CD14-positive monocyte (primary cell): ENCODE data around the gene ZNF592. TPM values are rescaled to one million over a fixed set of nuclear protein-coding genes. Genes with fewer than 3 reads are reported as not detected.

Source experiments
- DNase-seq, 3 donors: peaks; one replicate each; pipeline ENCODE4 v3.0.0-alpha.2; 2011 to 2022
- H2AFZ ChIP-seq: 2 replicates; pipeline ENCODE4 v1.6.0; 2012; ENCODE audit warnings: mild to moderate bottlenecking, low read depth, low read length, inconsistent platforms; ENCODE audit not compliant: insufficient read depth, poor library complexity, severe bottlenecking
- H3K27ac ChIP-seq, 2 donors: 1 replicate in 1 of 2; 2 replicates in 1 of 2; pipeline ENCODE4 v1.5.1; 2012 to 2013; ENCODE audit warnings: low read length in 2 of 2, control low read depth in 1 of 2, inconsistent platforms in 1 of 2, low read depth in 1 of 2, mild to moderate bottlenecking in 1 of 2
- H3K27me3 ChIP-seq, 2 donors: one replicate each; pipeline versions ENCODE4 v1.6.0 to v1.6.1; 2011 to 2013; ENCODE audit warnings: low read length in 2 of 2; ENCODE audit not compliant: control insufficient read depth in 2 of 2, insufficient read depth in 2 of 2
- H3K36me3 ChIP-seq, 2 donors: replicated peaks in 1 of 2; 1 replicate in 1 of 2; 2 replicates in 1 of 2; pipeline versions ENCODE4 v1.5.1 to v1.6.1; 2012 to 2013; ENCODE audit warnings: low read length in 2 of 2, control low read depth in 1 of 2, inconsistent platforms in 1 of 2, mild to moderate bottlenecking in 1 of 2; ENCODE audit not compliant: insufficient read depth in 2 of 2, control insufficient read depth in 1 of 2
- H3K4me1 ChIP-seq, 2 donors: 1 replicate in 1 of 2; 2 replicates in 1 of 2; pipeline versions ENCODE4 v1.5.1 to v1.6.1; 2012 to 2013; ENCODE audit warnings: low read length in 2 of 2, control low read depth in 1 of 2, inconsistent platforms in 1 of 2, mild to moderate bottlenecking in 1 of 2, moderate library complexity in 1 of 2; ENCODE audit not compliant: insufficient read depth in 2 of 2, control insufficient read depth in 1 of 2
- H3K4me2 ChIP-seq: replicated peaks from 2 replicates; pipeline ENCODE3; 2012; ENCODE audit warnings: low read length, moderate library complexity, mild to moderate bottlenecking; ENCODE audit not compliant: poor library complexity, severe bottlenecking; ENCODE audit errors: extremely low read depth
- H3K4me3 ChIP-seq, 3 experiments: fragments of 200-600 bp in 1 of 3; sonication (generic) in 1 of 3; replicated peaks in 1 of 3; 1 replicate in 2 of 3; 2 replicates in 1 of 3; pipeline ENCODE4 v1.5.1; 2011 to 2013; ENCODE audit warnings: low read length in 3 of 3, mild to moderate bottlenecking in 3 of 3, control low read depth in 2 of 3, low read depth in 2 of 3, inconsistent platforms in 1 of 3, moderate library complexity in 1 of 3
- H3K79me2 ChIP-seq: 2 replicates; pipeline ENCODE4 v1.6.0; 2012; ENCODE audit warnings: mild to moderate bottlenecking, control low read depth, inconsistent platforms, low read length, moderate library complexity; ENCODE audit not compliant: insufficient read depth
- H3K9ac ChIP-seq: 2 replicates; pipeline ENCODE4 v1.6.0; 2017; ENCODE audit warnings: low read length, mild to moderate bottlenecking; ENCODE audit not compliant: insufficient read depth, poor library complexity, severe bottlenecking
- H3K9me3 ChIP-seq, 2 donors: replicated peaks in 1 of 2; 1 replicate in 1 of 2; 2 replicates in 1 of 2; pipeline versions ENCODE4 v1.5.1 to v1.6.1; 2012 to 2013; ENCODE audit warnings: low read length in 2 of 2, control low read depth in 1 of 2; ENCODE audit not compliant: control insufficient read depth in 1 of 2, insufficient read depth in 1 of 2
- H4K20me1 ChIP-seq: 2 replicates; pipeline ENCODE4 v1.6.0; 2012; ENCODE audit warnings: mild to moderate bottlenecking, low read length, control low read depth, moderate library complexity; ENCODE audit not compliant: insufficient read depth
- H3K27ac Mint-ChIP-seq, 7 donors: one replicate each; pipeline ENCODE4 v1.8.0; 2020; ENCODE audit warnings: mild to moderate bottlenecking in 7 of 7, mixed read lengths in 7 of 7, moderate library complexity in 6 of 7, inconsistent platforms in 2 of 7
- H3K27me3 Mint-ChIP-seq, 3 donors: one replicate each; pipeline ENCODE4 v1.8.0; 2021 to 2022; ENCODE audit warnings: low read depth in 3 of 3, mild to moderate bottlenecking in 3 of 3, mixed read lengths in 3 of 3, moderate library complexity in 3 of 3, inconsistent platforms in 1 of 3
- H3K36me3 Mint-ChIP-seq, 2 donors: one replicate each; pipeline ENCODE4 v1.8.0; 2020; ENCODE audit warnings: mixed read lengths in 2 of 2, inconsistent platforms in 1 of 2, mild to moderate bottlenecking in 1 of 2
- H3K4me1 Mint-ChIP-seq: one replicate; pipeline ENCODE4 v1.8.0; 2020; ENCODE audit warnings: mild to moderate bottlenecking, mixed read lengths
- H3K4me3 Mint-ChIP-seq, 2 donors: one replicate each; pipeline ENCODE4 v1.8.0; 2020; ENCODE audit warnings: mild to moderate bottlenecking in 2 of 2, mixed read lengths in 2 of 2, moderate library complexity in 1 of 2
- H3K9me3 Mint-ChIP-seq, 7 donors: one replicate each; pipeline ENCODE4 v1.8.0; 2020 to 2022; ENCODE audit warnings: mixed read lengths in 7 of 7, mild to moderate bottlenecking in 6 of 7, moderate library complexity in 6 of 7, inconsistent platforms in 2 of 7
- WGBS: methylation state at CpG from one replicate; pipeline ENCODE4 v1.1.5; 2013; ENCODE audit warnings: missing lambda C conversion rate; ENCODE audit not compliant: insufficient coverage; 5-methylcytosine and 5-hydroxymethylcytosine counted together
- intact Hi-C, 2 donors: fragments of 100-400 bp; cut with micrococcal nuclease; formaldehyde crosslinking; loops; one replicate each; pipeline versions ENCODE4 v1.15.0 to v1.15.1; 2023
- polyA plus RNA-seq, 3 donors: library from polyadenylated mRNA; depleted of rRNA in 1 of 3; unstranded in 2 of 3; stranded (reverse) in 1 of 3; fragments of 300-500 nt in 2 of 3; fragments of >200 nt in 1 of 3; fragmentation: Illumina TruSeq in 2 of 3; gene quantifications; 1 replicate in 2 of 3; 2 replicates in 1 of 3; pipeline ENCODE4 v1.2.3, GENCODE V29; 2012 to 2021
- TF ChIP-seq, protein P1 (sequence below): fragments of 200-600 bp; IDR thresholded peaks from one replicate; pipeline ENCODE4 v1.8.0; 2022; ENCODE audit warnings: antibody characterized with exemption, mild to moderate bottlenecking

Gene ZNF592
- polyA plus RNA-seq, 3 donors = 2.8 to 43.6 (median 5.0) TPM

DNA sequence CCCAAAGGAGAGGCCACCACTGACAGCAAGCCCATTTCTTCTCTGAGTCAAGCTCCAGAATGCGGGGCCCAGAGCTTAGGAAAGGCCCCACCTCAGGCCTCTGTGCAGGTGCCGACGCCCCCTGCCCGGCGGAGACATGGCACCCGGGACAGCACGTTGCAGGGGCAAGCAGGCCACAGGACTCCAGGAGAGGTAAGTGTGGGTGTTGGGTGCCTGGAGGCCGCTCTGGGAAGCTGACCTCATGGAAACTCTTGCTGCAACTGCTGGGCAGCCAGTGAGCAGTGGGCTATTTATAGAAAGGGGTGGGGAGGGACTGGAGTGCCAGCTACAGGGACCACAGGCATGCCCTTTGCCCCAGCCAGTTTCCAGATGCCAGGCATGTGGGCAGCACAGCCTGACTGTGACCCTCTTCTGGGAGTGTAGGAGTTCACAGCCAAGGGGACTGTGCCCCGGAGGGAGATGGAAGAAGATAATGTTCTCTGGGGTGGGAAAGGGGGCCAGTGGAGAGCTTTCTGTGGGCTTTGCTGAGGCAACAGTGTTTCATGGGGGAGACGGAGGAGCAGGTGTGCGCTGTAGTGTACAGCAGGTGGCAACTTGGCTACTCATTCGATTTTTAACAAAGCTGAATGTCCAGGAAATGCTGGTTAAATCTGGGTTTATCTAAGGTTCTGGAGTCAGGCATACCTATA, 92.5 kb downstream of the ZNF592 start:
- Histone ChIP-seq H3K36me3 (no peaks in the 10 kb centered on the region), H3K4me3 (no peak overlapping the region), H3K27ac (no peak overlapping the region), H3K9me3 (no peaks in the 10 kb centered on the region), H2AFZ (no peak overlapping the region), H3K79me2 (no peaks in the 10 kb centered on the region), H3K27me3 (no peaks in the 10 kb centered on the region), H3K4me1 (no peaks in the 10 kb centered on the region), H3K9ac (no peak overlapping the region), H4K20me1 (no peaks in the 10 kb centered on the region), H3K4me2 (no peak overlapping the region)
- TF ChIP-seq, protein P1, sequence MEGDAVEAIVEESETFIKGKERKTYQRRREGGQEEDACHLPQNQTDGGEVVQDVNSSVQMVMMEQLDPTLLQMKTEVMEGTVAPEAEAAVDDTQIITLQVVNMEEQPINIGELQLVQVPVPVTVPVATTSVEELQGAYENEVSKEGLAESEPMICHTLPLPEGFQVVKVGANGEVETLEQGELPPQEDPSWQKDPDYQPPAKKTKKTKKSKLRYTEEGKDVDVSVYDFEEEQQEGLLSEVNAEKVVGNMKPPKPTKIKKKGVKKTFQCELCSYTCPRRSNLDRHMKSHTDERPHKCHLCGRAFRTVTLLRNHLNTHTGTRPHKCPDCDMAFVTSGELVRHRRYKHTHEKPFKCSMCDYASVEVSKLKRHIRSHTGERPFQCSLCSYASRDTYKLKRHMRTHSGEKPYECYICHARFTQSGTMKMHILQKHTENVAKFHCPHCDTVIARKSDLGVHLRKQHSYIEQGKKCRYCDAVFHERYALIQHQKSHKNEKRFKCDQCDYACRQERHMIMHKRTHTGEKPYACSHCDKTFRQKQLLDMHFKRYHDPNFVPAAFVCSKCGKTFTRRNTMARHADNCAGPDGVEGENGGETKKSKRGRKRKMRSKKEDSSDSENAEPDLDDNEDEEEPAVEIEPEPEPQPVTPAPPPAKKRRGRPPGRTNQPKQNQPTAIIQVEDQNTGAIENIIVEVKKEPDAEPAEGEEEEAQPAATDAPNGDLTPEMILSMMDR = no peak
- 90% methylated on average over 8 of the region's 12 CpGs for WGBS
- intact Hi-C loops = no loop called here
- Mint-ChIP-seq H3K4me1 (peaks cover 9% of the 10 kb centered on the region), H3K4me3 (no peak overlapping the region), H3K27me3 (peaks cover 0 to 3% (median 3%) of the 10 kb centered on the region in 3 donors), H3K27ac (peak overlapping the region in 1 of 7 donors; percentile 43), H3K9me3 (peaks cover 0 to 5% (median 2%) of the 10 kb centered on the region in 7 donors), H3K36me3 (no peaks in the 10 kb centered on the region)
- no peak for DNase-seq

DNA sequence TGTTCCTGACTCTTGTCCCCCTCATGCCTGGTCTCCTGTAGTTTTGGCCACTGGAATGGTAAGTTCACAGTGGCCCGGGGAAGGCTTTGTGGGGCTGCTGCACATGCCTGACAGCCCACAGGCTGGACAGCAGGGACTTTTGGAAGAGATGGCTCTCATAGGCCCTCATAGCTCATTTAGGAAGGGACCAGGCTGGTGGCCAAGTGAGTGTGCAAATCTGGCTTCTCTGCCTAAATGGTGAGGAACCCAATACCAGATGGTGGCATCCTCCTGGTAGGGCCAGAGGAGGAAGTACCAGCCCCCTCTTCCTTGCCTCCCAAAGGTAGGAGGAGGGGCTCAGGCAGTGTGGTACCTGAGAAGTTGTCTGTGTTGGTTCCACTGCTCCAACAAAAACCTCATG, 94.4 kb downstream of the ZNF592 start:
- 88% methylated on average over 1 of the region's 1 CpG for WGBS
- no peaks in the 10 kb centered on the region for H3K36me3 ChIP-seq
- no peak overlapping the region for H3K9ac ChIP-seq
- intact Hi-C loops = loop anchor here in 1 of 2 donors (2.0 kb wide), 1 partner anchor 58 kb away; no protein-coding TSS in a partner anchor
- no peaks in the 10 kb centered on the region for H3K79me2 ChIP-seq
- H3K27ac ChIP-seq = no peak overlapping the region
- TF ChIP-seq, protein P1 = no peak
- no peak overlapping the region for H3K4me3 ChIP-seq
- H2AFZ ChIP-seq = no peak overlapping the region
- H3K27ac Mint-ChIP-seq = no peak overlapping the region
- H3K4me1 ChIP-seq = no peaks in the 10 kb centered on the region
- no peaks in the 10 kb centered on the region for H3K36me3 Mint-ChIP-seq
- H3K27me3 ChIP-seq = no peaks in the 10 kb centered on the region
- H3K9me3 ChIP-seq = peaks cover 14 to 17% of the 10 kb centered on the region in 2 donors
- H4K20me1 ChIP-seq = no peaks in the 10 kb centered on the region
- H3K9me3 Mint-ChIP-seq = peaks cover 8 to 23% (median 18%) of the 10 kb centered on the region in 7 donors
- H3K27me3 Mint-ChIP-seq = peaks cover 2 to 3% (median 3%) of the 10 kb centered on the region in 3 donors
- H3K4me3 Mint-ChIP-seq = no peak overlapping the region
- H3K4me1 Mint-ChIP-seq = no peaks in the 10 kb centered on the region
- H3K4me2 ChIP-seq = no peak overlapping the region
- no peak for DNase-seq
